Tibial artery (tissue), 4 donors: ENCODE measurements around the gene FOXA1.

Experiments used
- DNase-seq, 2 donors: peaks; one replicate each; pipeline ENCODE4 v3.0.0-alpha.2; 2019
- H3K27ac ChIP-seq, 2 donors: fragments of 200-600 bp; sonication (generic) in 1 of 2; 1 replicate in 1 of 2; 2 replicates in 1 of 2; pipeline ENCODE4 v1.5.1; 2018 to 2019; ENCODE audit warnings: mild to moderate bottlenecking in 1 of 2
- H3K27me3 ChIP-seq, 2 donors: fragments of 200-600 bp; sonication (generic) in 1 of 2; one replicate each; pipeline versions ENCODE4 v1.5.1 to v1.6.0; 2016 to 2019
- H3K36me3 ChIP-seq, 3 donors: fragments of 200-600 bp; sonication (generic) in 2 of 3; one replicate each; pipeline ENCODE4 v1.5.1; 2016 to 2019; ENCODE audit warnings: mild to moderate bottlenecking in 2 of 3
- H3K4me1 ChIP-seq, 4 donors: fragments of 200-600 bp; sonication (generic) in 2 of 4; 1 replicate in 3 of 4; 2 replicates in 1 of 4; pipeline ENCODE4 v1.5.1; 2016 to 2019
- H3K4me3 ChIP-seq, 2 donors: fragments of 200-600 bp; sonication (generic) in 1 of 2; 1 replicate in 1 of 2; 2 replicates in 1 of 2; pipeline ENCODE4 v1.5.1; 2018 to 2019; ENCODE audit warnings: mild to moderate bottlenecking in 2 of 2
- H3K9me3 ChIP-seq, 3 donors: fragments of 200-600 bp; sonication (generic) in 1 of 3; one replicate each; pipeline ENCODE4 v1.5.1; 2016 to 2019
- CTCF ChIP-seq, 2 experiments: fragments of 200-600 bp in 1 of 2; fragments of 450-650 bp in 1 of 2; IDR thresholded peaks; one replicate each; pipeline ENCODE4 v1.5.1; 2017 to 2019; ENCODE audit warnings: antibody characterized with exemption in 2 of 2, mild to moderate bottlenecking in 1 of 2, moderate library complexity in 1 of 2
- intact Hi-C: fragments of 100-400 bp; cut with DNase I; formaldehyde crosslinking; loops from one replicate; pipeline ENCODE4 v1.15.0; 2023; ENCODE audit warnings: low total_unique reads

FOXA1 gene

DNA sequence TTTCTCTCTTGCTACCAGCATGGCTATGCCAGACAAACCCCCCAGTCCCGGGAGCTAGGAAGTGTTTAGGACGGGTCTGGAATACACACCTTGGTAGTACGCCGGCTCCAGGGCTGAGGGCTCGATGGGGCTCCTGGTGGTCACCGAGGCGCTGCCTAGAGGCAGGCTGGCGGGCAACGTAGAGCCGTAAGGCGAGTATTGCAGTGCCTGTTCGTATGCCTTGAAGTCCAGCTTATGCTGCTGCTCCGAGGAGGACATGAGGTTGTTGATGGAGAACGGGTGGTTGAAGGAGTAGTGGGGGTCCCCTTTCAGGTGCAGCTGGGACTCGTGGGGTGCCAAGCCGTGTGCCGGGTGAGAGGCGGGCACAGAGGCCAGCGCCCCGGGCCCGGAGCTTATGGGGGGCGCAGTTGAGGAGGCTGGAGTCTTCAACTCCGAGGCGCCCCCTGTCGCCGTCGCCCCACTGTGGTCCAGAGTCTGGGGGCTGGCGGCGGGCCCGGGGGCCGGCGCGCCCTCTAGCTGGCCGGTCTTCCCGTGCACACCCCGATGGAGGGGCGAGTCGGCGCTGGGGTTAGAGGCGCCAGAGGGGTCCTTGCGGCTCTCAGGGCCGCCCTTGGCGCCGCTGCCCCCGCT is 3.6 kb downstream of the FOXA1 start:
- no peak for DNase-seq
- H3K36me3 ChIP-seq = no peaks in the 10 kb centered on the region
- H3K9me3 ChIP-seq = no peaks in the 10 kb centered on the region
- peaks cover 22 to 97% of the 10 kb centered on the region in 2 donors for H3K27me3 ChIP-seq
- H3K4me1 ChIP-seq = peaks cover 0 to 38% (median 34%) of the 10 kb centered on the region in 4 donors
- intact Hi-C loops = loop anchor here (10.0 kb wide), 1 partner anchor 347 kb away; no protein-coding TSS in a partner anchor
- H3K4me3 ChIP-seq = no peak overlapping the region
- H3K27ac ChIP-seq = no peak overlapping the region
- no peak for TF ChIP-seq CTCF (IDR thresholded peaks at IDR 0.05)

DNA sequence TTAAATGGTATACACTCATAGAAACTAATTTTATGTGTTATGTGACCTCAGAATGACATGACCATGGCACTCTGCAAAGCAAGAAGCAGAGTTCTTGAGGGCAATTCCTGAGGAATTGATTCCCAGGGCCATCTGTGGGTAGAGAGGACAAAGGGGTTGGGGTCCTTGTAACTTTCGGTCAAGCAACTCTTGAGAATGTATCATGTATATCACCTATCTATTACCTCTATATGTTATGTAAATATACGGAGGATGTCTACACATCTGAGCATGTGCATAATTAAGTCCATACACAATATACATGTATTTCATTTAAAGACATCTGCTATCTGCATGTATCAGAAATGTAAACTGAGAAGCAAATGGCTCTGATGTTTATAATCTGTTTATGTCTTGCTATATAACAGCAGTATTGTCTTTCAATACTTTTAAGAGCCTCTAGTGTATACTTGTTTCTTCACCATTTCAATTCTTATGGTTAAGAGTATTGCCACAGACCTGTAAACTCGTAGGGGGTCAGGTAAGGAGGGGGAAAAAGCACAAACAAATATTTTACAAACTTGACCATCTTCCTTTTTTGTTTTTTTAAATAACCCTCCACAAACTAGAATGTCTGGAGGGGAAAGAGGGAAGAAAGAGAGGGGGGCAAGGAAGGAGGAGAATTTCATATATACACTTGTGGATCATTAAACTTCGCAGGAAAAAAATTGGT is 4.5 kb downstream of the FOXA1 start:
- Histone ChIP-seq H3K36me3 (no peaks in the 10 kb centered on the region), H3K4me3 (no peak overlapping the region), H3K9me3 (no peaks in the 10 kb centered on the region), H3K27me3 (peaks cover 15 to 97% of the 10 kb centered on the region in 2 donors), H3K27ac (no peak overlapping the region), H3K4me1 (peaks cover 0 to 31% (median 27%) of the 10 kb centered on the region in 4 donors)
- TF ChIP-seq CTCF (IDR thresholded peaks at IDR 0.05) = no peak
- no peak for DNase-seq
- intact Hi-C loops = loop anchor here (10.0 kb wide), 1 partner anchor 346 kb away; no protein-coding TSS in a partner anchor

- Histone ChIP-seq H3K4me1 (peaks cover 0 to 29% (median 24%) of the 10 kb centered on the region in 4 donors), H3K9me3 (no peaks in the 10 kb centered on the region), H3K27me3 (peaks cover 19 to 99% of the 10 kb centered on the region in 2 donors), H3K36me3 (no peaks in the 10 kb centered on the region), H3K4me3 (no peak overlapping the region), H3K27ac (no peak overlapping the region)
- DNase-seq = no peak
- intact Hi-C loops = loop anchor here (10.0 kb wide), 1 partner anchor 345 kb away; no protein-coding TSS in a partner anchor
- no peak for TF ChIP-seq CTCF (IDR thresholded peaks at IDR 0.05)
Measured at GRCh38 chr14:37589715-37590427, 5.2 kb downstream of the FOXA1 start.

DNA sequence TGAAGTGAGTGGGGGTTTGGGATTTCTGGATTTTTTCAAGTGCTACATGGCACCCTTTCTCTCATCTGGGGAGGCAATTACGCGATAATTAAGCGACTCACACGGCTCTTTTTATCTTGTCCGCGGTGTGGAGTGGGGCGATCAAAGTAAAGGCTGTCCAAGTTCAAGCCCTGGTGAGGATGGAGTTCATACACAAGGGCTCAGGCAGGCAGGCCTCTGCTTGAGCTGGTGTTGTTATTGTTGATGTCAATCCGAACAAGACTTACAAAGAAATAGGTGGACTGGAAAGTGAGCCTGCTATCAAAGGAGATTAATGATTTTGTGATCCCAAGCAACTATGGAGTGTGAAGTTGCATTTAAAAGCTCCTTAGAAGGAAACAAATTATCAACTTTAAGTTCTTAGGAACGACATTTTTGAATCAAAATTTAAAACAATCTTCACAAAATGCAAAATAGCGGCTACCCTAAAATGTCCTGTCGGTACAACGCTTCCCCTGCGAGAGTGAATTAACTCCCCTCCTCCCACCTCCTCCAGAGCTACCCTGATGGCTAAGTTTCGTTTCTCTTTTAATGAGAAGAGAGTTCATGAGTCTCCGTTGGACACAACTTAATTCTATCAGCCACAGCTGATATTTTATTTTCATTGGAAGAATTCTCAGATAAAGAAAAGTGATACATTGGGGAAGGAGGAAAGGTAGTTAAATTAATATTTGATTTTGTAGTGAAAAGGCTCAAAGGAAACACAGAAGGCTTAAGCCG is 5.9 kb downstream of the FOXA1 start:
- Histone ChIP-seq H3K27me3 (peaks cover 21 to 99% of the 10 kb centered on the region in 2 donors), H3K36me3 (no peaks in the 10 kb centered on the region), H3K4me1 (peaks cover 0 to 31% (median 24%) of the 10 kb centered on the region in 4 donors), H3K9me3 (no peaks in the 10 kb centered on the region), H3K4me3 (no peak overlapping the region), H3K27ac (no peak overlapping the region)
- intact Hi-C loops = no loop called here
- no peak for DNase-seq
- TF ChIP-seq CTCF (IDR thresholded peaks at IDR 0.05) = no peak

DNA sequence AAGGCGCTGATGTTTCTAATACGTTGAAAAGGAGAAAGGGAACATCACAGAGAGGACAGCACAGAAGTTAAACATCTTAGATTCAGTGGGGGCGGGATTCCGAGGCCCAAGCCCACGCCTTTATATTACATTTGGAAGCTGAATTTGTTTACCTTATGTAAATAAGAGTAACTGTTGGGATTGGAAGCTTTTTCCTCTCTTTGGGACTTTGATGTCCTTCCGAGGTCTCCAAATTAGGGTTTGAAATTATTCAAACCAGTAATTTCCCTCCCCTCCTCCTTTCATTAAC is 6.4 kb downstream of the FOXA1 start:
- Histone ChIP-seq H3K4me1 (peaks cover 0 to 35% (median 24%) of the 10 kb centered on the region in 4 donors), H3K27me3 (peaks cover 22 to 99% of the 10 kb centered on the region in 2 donors), H3K27ac (no peak overlapping the region), H3K9me3 (no peaks in the 10 kb centered on the region), H3K4me3 (no peak overlapping the region), H3K36me3 (no peaks in the 10 kb centered on the region)
- DNase-seq = no peak
- no peak for TF ChIP-seq CTCF (IDR thresholded peaks at IDR 0.05)
- intact Hi-C loops = no loop called here
